ENCODE results near the gene TNFRSF4. TPM values are rescaled to one million over a fixed set of nuclear protein-coding genes. Genes with fewer than 3 reads are reported as not detected.

The TNFRSF4 gene
- total RNA-seq, 4 donors from 2014 or later, result 1.5 to 4.5 (median 3.2) TPM

DNA sequence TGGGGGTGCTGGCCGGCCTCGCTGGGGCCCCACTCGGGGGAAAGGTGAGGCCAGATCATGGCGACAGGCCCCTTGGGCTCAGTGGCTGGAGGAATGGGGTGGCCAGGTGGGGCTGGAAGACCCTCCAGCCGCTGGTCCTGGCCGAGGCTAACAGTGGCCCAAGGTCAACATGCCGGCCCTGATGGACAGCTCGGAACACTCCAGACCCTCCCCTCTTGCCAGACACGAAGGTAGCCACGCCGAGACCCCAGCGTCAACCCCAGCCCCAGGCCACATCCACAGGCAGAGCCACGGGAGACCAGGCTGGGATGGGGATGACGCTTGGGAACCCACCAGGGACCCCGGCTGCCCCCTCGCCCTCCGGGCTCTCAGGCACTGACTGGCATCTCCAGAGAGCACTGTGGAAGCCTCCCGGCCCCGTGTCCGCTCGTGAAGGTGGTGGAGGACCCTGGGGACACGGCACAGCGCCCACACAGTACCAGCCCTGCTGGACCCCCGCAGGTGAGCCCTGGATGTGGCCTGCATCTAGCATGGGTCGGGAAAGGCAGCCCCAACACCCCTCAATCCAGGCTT lies 33.5 kb upstream of the TNFRSF4 start:
- Histone ChIP-seq H3K4me3 (replicated peaks in 1 of 3) (no peak overlapping the region), H3K4me1 (peaks cover 0 to 10% of the 10 kb centered on the region in 2 donors), H3K9me3 (no peaks in the 10 kb centered on the region), H3K27me3 (no peaks in the 10 kb centered on the region), H3K36me3 (no peaks in the 10 kb centered on the region), H3K27ac (no peak overlapping the region)
- WGBS, 2 donors, result 60 to 80% methylated on average over 2 of the region's 25 CpGs
- DNase-seq, result no peak
- no peak for TF ChIP-seq POLR2A (IDR thresholded peaks at IDR 0.05)
- TF ChIP-seq, protein P1, sequence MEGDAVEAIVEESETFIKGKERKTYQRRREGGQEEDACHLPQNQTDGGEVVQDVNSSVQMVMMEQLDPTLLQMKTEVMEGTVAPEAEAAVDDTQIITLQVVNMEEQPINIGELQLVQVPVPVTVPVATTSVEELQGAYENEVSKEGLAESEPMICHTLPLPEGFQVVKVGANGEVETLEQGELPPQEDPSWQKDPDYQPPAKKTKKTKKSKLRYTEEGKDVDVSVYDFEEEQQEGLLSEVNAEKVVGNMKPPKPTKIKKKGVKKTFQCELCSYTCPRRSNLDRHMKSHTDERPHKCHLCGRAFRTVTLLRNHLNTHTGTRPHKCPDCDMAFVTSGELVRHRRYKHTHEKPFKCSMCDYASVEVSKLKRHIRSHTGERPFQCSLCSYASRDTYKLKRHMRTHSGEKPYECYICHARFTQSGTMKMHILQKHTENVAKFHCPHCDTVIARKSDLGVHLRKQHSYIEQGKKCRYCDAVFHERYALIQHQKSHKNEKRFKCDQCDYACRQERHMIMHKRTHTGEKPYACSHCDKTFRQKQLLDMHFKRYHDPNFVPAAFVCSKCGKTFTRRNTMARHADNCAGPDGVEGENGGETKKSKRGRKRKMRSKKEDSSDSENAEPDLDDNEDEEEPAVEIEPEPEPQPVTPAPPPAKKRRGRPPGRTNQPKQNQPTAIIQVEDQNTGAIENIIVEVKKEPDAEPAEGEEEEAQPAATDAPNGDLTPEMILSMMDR (IDR thresholded peaks at IDR 0.05), result no peak
- intact Hi-C loops (cut with DNase I), result no loop called here

DNA sequence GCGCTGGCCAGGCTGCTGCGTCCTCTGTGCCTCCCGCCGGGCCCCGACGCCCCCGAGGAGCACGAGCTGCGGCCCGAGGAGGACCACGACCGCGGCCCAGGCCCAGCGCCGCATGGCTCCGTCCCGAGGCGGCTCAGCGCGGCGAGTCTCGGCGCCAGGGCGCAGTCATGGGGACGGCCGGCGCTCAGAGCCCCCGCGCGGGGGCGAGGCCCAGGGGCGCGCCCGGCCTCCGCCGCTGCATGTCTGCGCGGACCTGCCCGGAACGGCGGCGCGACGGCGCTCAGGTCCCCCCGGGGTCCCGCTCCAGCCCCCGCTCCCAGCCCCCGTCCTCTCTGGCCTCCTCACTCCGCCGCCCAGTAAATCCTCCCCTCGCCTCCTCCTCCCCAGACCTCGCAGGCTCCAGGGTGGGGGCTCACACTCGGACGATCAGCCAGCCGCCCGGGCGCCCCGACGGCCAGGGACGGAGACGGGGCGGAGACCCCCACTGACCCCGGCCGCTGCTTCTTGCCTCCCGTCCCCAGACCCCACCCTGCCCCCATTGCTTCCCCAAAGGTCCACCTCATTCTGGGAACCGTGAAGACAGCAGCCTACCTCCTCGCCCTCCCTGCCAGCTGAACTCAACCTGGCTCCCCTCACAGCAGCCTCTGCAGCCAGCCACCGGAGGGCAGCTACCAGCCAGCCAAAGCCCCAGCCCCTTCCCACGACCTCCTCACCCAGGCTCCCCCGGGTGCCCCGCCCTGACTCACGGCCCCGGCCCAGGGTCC lies 32.8 kb upstream of the TNFRSF4 start, which contains the start of gene C1QTNF12:
C1QTNF12 (minus strand) TSS at position 146 of the 764 bp plus-strand sequence; CDS start at position 114, 32 bp downstream.
- 9 to 10% methylated on average over 17 to 20 of the region's 74 CpGs for WGBS, 2 donors
- TF ChIP-seq POLR2A (IDR thresholded peaks at IDR 0.05), result no peak
- TF ChIP-seq, protein P1 (IDR thresholded peaks at IDR 0.05), result no peak
- Histone ChIP-seq H3K4me3 (replicated peaks in 1 of 3) (no peak within 1 kb of the TSS), H3K4me1 (peaks cover 0 to 10% of the 10 kb centered on the region in 2 donors), H3K27ac (no peak within 1 kb of the TSS), H3K27me3 (no peaks in the 10 kb centered on the region), H3K9me3 (no peaks in the 10 kb centered on the region), H3K36me3 (no peaks in the 10 kb centered on the region)
- intact Hi-C loops (cut with DNase I), result no loop called here
- DNase-seq, result no peak

DNA sequence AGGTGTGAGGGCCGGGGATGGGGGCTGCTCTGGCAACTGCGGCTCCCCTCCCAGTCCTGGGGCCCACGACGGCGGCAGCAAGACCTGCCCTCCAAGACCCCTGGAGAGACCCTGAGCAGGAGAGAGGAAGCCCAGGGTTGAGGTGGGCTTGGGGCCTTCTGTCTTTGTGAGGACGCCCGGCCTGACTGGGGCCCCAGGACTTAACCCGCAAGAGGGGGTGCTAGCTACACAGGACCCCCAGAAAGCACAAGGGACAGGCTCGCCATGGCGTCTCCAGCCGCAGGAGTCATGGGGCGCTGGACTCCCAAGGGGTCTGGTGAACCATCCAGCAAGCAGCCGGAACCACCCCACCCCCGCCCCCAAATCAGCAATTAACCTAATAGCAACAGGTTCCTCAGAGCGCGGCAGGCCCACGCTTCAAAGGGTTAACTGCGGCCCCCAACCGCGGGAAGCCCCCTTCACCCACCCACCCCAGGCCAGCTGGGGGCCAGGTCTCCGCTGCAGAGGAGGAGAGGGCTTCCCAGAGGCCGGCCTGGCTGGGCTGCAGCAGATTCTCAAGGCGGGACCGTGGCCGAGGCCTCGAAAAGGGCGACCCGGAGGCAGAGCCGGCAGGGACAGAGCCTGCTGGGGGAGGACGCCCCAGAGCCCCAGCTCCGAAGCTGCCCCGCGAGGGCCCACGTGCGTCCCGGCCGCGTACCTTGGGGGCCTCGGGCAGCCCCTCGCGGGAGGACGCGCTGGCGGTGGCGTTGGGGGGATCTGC lies 32.0 kb upstream of the TNFRSF4 start:
- no peaks in the 10 kb centered on the region for H3K36me3 ChIP-seq
- H3K27ac ChIP-seq, result no peak overlapping the region
- no peak for DNase-seq
- TF ChIP-seq, protein P1 (IDR thresholded peaks at IDR 0.05), result no peak
- TF ChIP-seq POLR2A (IDR thresholded peaks at IDR 0.05), result no peak
- 39 to 40% methylated on average over 3 to 12 of the region's 45 CpGs for WGBS, 2 donors
- no peak overlapping the region for H3K4me3 ChIP-seq (replicated peaks in 1 of 3)
- no peaks in the 10 kb centered on the region for H3K9me3 ChIP-seq
- no peaks in the 10 kb centered on the region for H3K27me3 ChIP-seq
- H3K4me1 ChIP-seq, result peaks cover 0 to 10% of the 10 kb centered on the region in 2 donors
- intact Hi-C loops (cut with DNase I), result no loop called here

DNA sequence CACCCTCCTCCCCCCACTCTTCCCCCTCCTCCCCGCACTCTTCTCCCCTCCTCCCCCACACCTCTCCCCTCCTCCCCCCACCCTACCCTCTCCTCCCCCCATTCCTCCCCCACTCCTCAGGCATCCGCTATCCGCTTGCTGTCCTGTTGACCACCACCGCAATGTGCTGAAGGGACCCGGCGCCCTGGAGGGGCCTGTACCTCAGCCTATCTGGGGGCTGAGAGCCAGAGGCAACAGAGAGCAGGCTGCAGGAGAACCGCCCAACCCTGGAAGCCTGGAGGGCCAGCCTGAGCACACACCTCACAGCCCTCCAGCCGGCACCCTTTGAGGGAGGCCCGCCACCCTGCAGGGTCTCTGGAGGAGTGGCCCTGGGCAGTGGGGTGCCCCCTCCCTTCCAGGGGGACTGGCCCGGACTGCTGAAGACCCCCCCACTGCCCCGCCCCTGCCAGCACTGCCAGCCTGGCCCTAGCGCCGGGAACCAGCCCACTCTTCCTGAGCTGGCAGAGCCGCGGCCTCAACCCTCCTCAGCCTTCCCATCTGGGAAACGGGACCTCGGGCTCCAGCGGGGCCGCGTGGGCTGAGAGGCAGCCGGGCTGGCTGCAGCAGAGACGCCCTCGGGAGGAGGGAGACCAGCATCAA lies 31.3 kb upstream of the TNFRSF4 start:
- no peaks in the 10 kb centered on the region for H3K27me3 ChIP-seq
- H3K27ac ChIP-seq, result no peak overlapping the region
- no peaks in the 10 kb centered on the region for H3K36me3 ChIP-seq
- H3K4me1 ChIP-seq, result peaks cover 0 to 10% of the 10 kb centered on the region in 2 donors
- TF ChIP-seq, protein P1 (IDR thresholded peaks at IDR 0.05), result no peak
- TF ChIP-seq POLR2A (IDR thresholded peaks at IDR 0.05), result no peak
- WGBS, 2 donors, result 72% methylated on average over 7 of the region's 23 CpGs; no CpG with 5 or more reads in 1 of the 2 donors
- intact Hi-C loops (cut with DNase I), result no loop called here
- no peaks in the 10 kb centered on the region for H3K9me3 ChIP-seq
- DNase-seq, result no peak
- no peak overlapping the region for H3K4me3 ChIP-seq (replicated peaks in 1 of 3)

Data from thyroid gland (tissue), 4 donors.